CD4-positive, alpha-beta T cell (primary cell): ENCODE data around the gene GCNA. TPM values are rescaled to one million over a fixed set of nuclear protein-coding genes. Genes with fewer than 3 reads are reported as not detected.

Experiments
- ATAC-seq: fragments of 200-7000 bp; cut with Tn5 transposase; one replicate; pipeline ENCODE4 v1.10.0; 2022; ENCODE audit warnings: mild to moderate bottlenecking; ENCODE audit not compliant: poor library complexity
- CTCF ChIA-PET: fragments of 350-600 bp; sonication (Branson Sonifier 250); formaldehyde crosslinking; loops from one replicate; lab custom pipeline; 2021; ENCODE audit warnings: antibody characterized with exemption, inconsistent platforms; lab: Charles Lee
- POLR2A ChIA-PET: fragments of 350-600 bp; sonication (Branson Sonifier 250); formaldehyde crosslinking; loops from one replicate; lab custom pipeline; 2021; ENCODE audit warnings: antibody characterized with exemption, inconsistent platforms; lab: Charles Lee
- DNase-seq, 14 experiments: peaks; one replicate each; pipeline ENCODE4 v3.0.0-alpha.2; 2013 to 2020; ENCODE audit warnings: mixed read lengths in 2 of 14
- H3K27ac ChIP-seq, 2 donors: one replicate each; pipeline versions ENCODE4 v1.5.1 to v1.7.0; 2013; ENCODE audit warnings: low read length in 2 of 2, low read depth in 1 of 2, mild to moderate bottlenecking in 1 of 2
- H3K27me3 ChIP-seq, 2 experiments: 1 replicate in 1 of 2; 2 replicates in 1 of 2; pipeline versions ENCODE4 v1.6.1 to v1.7.0; 2013; ENCODE audit warnings: low read length in 2 of 2, control low read depth in 1 of 2, mild to moderate bottlenecking in 1 of 2, moderate library complexity in 1 of 2; ENCODE audit not compliant: insufficient read depth in 2 of 2, control insufficient read depth in 1 of 2
- H3K36me3 ChIP-seq: one replicate; pipeline ENCODE4 v1.6.1; 2013; ENCODE audit warnings: low read length, control low read depth; ENCODE audit not compliant: insufficient read depth
- H3K4me1 ChIP-seq: one replicate; pipeline ENCODE4 v1.6.1; 2013; ENCODE audit warnings: low read length, control low read depth; ENCODE audit not compliant: insufficient read depth
- H3K4me3 ChIP-seq: one replicate; pipeline ENCODE4 v1.5.1; 2013; ENCODE audit warnings: mild to moderate bottlenecking, low read length, moderate library complexity
- H3K9me3 ChIP-seq, 2 experiments: 1 replicate in 1 of 2; 2 replicates in 1 of 2; pipeline versions ENCODE4 v1.6.1 to v1.7.0; 2013; ENCODE audit warnings: low read length in 2 of 2, mild to moderate bottlenecking in 2 of 2, control low read depth in 1 of 2, moderate library complexity in 1 of 2; ENCODE audit not compliant: control insufficient read depth in 1 of 2, insufficient read depth in 1 of 2
- H3K27ac Mint-ChIP-seq: one replicate; pipeline ENCODE4 v1.8.0; 2020; ENCODE audit warnings: mixed read lengths
- H3K27me3 Mint-ChIP-seq: one replicate; pipeline ENCODE4 v1.8.0; 2021; ENCODE audit warnings: mixed read lengths
- H3K36me3 Mint-ChIP-seq: one replicate; pipeline ENCODE4 v1.8.0; 2021; ENCODE audit warnings: low read depth, mixed read lengths
- H3K4me1 Mint-ChIP-seq: one replicate; pipeline ENCODE4 v1.8.0; 2021; ENCODE audit warnings: low read depth, mixed read lengths
- H3K4me3 Mint-ChIP-seq: one replicate; pipeline ENCODE4 v1.8.0; 2020; ENCODE audit warnings: mild to moderate bottlenecking, mixed read lengths
- H3K9me3 Mint-ChIP-seq: one replicate; pipeline ENCODE4 v1.8.0; 2020; ENCODE audit warnings: mixed read lengths
- intact Hi-C, 2 experiments: fragments of 100-400 bp; cut with DNase I in 1 of 2; cut with micrococcal nuclease in 1 of 2; formaldehyde crosslinking; loops; one replicate each; pipeline versions ENCODE4 v1.15.1 to v1.9.0; 2023 to 2025; cut with DNase I, micrococcal nuclease
- total RNA-seq, 174 experiments: library from RNA in 2 of 174; stranded (reverse) in 2 of 174; gene quantifications; one replicate each; pipeline ENCODE4 v1.2.3 and lab custom pipeline; 2021 to 2026
- TF ChIP-seq, protein P1 (sequence below): fragments of 200-600 bp; IDR thresholded peaks from one replicate; pipeline ENCODE4 v1.8.0; 2022; ENCODE audit warnings: antibody characterized with exemption, mild to moderate bottlenecking

Gene GCNA
- total RNA-seq, 2 experiments from 2014 or later, result 1.7 to 2.3 TPM

DNA sequence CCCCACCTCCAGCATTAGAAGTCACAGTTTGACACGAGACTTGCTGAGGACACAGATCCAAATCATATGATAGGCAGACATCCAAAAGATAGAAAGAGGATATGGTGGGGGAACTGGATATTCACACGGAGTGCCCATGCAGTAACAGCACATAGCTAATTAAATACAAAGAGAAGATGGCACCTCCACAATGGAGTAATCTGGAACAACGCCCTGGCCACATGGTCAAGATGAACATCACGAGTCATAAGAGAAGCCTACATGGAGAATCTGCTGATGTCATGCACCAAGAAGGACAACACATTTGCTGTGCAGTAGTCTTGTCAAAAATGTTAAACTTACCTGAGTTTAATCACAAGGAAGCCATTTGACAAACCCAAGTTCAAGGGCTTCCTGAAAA, 79.0 kb downstream of the GCNA start:
- H3K4me3 ChIP-seq, result no peak overlapping the region
- H3K27ac Mint-ChIP-seq, result no peak overlapping the region
- H3K4me1 ChIP-seq, result peaks cover 4% of the 10 kb centered on the region
- H3K27me3 ChIP-seq, result no peaks in the 10 kb centered on the region
- ChIA-PET POLR2A (no interaction called here), CTCF (no interaction called here)
- intact Hi-C loops, result no loop called here
- peaks cover 4% of the 10 kb centered on the region for H3K4me1 Mint-ChIP-seq
- TF ChIP-seq, protein P1, sequence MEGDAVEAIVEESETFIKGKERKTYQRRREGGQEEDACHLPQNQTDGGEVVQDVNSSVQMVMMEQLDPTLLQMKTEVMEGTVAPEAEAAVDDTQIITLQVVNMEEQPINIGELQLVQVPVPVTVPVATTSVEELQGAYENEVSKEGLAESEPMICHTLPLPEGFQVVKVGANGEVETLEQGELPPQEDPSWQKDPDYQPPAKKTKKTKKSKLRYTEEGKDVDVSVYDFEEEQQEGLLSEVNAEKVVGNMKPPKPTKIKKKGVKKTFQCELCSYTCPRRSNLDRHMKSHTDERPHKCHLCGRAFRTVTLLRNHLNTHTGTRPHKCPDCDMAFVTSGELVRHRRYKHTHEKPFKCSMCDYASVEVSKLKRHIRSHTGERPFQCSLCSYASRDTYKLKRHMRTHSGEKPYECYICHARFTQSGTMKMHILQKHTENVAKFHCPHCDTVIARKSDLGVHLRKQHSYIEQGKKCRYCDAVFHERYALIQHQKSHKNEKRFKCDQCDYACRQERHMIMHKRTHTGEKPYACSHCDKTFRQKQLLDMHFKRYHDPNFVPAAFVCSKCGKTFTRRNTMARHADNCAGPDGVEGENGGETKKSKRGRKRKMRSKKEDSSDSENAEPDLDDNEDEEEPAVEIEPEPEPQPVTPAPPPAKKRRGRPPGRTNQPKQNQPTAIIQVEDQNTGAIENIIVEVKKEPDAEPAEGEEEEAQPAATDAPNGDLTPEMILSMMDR, result no peak
- no peak for DNase-seq
- H3K27me3 Mint-ChIP-seq, result no peaks in the 10 kb centered on the region
- H3K36me3 ChIP-seq, result no peaks in the 10 kb centered on the region
- ATAC-seq, result no peak
- H3K27ac ChIP-seq, result no peak overlapping the region
- H3K36me3 Mint-ChIP-seq, result no peaks in the 10 kb centered on the region
- H3K9me3 Mint-ChIP-seq, result no peaks in the 10 kb centered on the region
- H3K4me3 Mint-ChIP-seq, result no peak overlapping the region
- H3K9me3 ChIP-seq, result no peaks in the 10 kb centered on the region

DNA sequence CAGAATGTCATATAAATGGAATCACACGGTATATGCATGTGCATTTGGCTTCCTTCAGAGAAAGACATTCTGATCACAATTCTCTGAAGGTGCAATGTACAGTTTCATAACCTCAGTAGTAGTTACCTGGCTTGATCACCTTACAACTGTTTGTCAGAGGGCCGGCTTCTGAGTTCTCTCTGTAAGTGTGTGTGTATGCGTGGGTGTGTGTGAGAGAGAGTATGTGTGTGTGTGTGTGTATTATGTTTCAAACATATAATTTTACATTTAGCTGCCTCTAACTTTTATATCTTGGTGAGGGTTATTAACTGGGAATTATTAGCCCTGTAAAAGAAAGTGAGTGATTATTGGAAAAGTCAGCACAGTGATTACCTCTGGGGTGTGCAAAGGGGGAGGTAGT, 81.1 kb downstream of the GCNA start:
- ATAC-seq, result no peak
- no peaks in the 10 kb centered on the region for H3K27me3 ChIP-seq
- DNase-seq, result no peak
- peaks cover 21% of the 10 kb centered on the region for H3K4me1 ChIP-seq
- Mint-ChIP-seq H3K4me3 (no peak overlapping the region), H3K9me3 (no peaks in the 10 kb centered on the region), H3K27ac (no peak overlapping the region), H3K4me1 (peaks cover 16% of the 10 kb centered on the region), H3K27me3 (no peaks in the 10 kb centered on the region), H3K36me3 (no peaks in the 10 kb centered on the region)
- H3K9me3 ChIP-seq, result no peaks in the 10 kb centered on the region
- H3K36me3 ChIP-seq, result no peaks in the 10 kb centered on the region
- intact Hi-C loops, result no loop called here
- H3K27ac ChIP-seq, result no peak overlapping the region
- TF ChIP-seq, protein P1, result no peak
- CTCF ChIA-PET, result no interaction called here
- POLR2A ChIA-PET, result no interaction called here
- H3K4me3 ChIP-seq, result no peak overlapping the region

DNA sequence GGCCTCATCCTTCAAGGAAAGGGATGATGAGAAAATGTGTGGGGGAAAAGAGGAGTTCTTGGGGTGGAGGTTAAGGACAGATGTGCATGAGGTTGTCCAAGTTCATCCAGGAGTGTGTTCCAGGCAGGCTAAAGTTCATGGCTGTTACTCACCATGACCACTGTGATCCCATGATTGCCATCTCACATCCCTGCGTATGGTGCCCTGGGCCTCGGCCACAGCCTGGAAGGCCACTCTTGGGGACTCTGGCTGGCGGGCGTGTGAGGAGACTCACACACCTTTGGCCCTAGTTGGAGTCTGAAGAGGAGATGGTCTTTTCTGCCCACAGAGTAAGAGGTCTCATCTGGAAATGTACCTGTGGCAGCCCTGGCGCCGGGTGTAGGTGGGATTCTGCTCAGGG, 81.7 kb downstream of the GCNA start:
- H3K27me3 ChIP-seq, result no peaks in the 10 kb centered on the region
- Mint-ChIP-seq H3K4me1 (peaks cover 16% of the 10 kb centered on the region), H3K36me3 (no peaks in the 10 kb centered on the region), H3K9me3 (no peaks in the 10 kb centered on the region), H3K27ac (no peak overlapping the region), H3K4me3 (no peak overlapping the region), H3K27me3 (no peaks in the 10 kb centered on the region)
- H3K4me3 ChIP-seq, result no peak overlapping the region
- H3K4me1 ChIP-seq, result peaks cover 21% of the 10 kb centered on the region
- POLR2A ChIA-PET, result no interaction called here
- ATAC-seq (no peak), DNase-seq (no peak)
- no peaks in the 10 kb centered on the region for H3K36me3 ChIP-seq
- no peak overlapping the region for H3K27ac ChIP-seq
- intact Hi-C loops, result no loop called here
- no peaks in the 10 kb centered on the region for H3K9me3 ChIP-seq
- CTCF ChIA-PET, result no interaction called here
- TF ChIP-seq, protein P1, result no peak
